Stimulated activated naive B cell treated with anti-CD40 and anti-IgM and Interleukin-4, amounts not matched to agents 10 μg/mL and 1 μg/mL and 100 μg/mL, for 72 hours (primary cell): ENCODE measurements around the gene ECE1.

Source experiments
- ATAC-seq, 2 donors: fragments of 150-1000 bp; cut with Tn5 transposase; replicated peaks; 2 replicates each; pipeline ENCODE4 v1.10.0; 2021; ENCODE audit warnings: moderate library complexity in 1 of 2
- DNase-seq: peaks from one replicate; pipeline ENCODE4 v3.0.0; 2021
- H3K27ac Mint-ChIP-seq: one replicate; pipeline ENCODE4 v1.8.0; 2022; ENCODE audit warnings: mild to moderate bottlenecking, mixed read lengths
- H3K27me3 Mint-ChIP-seq, 2 donors: one replicate each; pipeline ENCODE4 v1.8.0; 2022; ENCODE audit warnings: mixed read lengths in 2 of 2
- H3K36me3 Mint-ChIP-seq, 2 donors: one replicate each; pipeline ENCODE4 v1.8.0; 2022; ENCODE audit warnings: mixed read lengths in 2 of 2, mild to moderate bottlenecking in 1 of 2
- H3K4me1 Mint-ChIP-seq, 2 donors: one replicate each; pipeline ENCODE4 v1.8.0; 2022; ENCODE audit warnings: mixed read lengths in 2 of 2, mild to moderate bottlenecking in 1 of 2
- H3K4me3 Mint-ChIP-seq, 2 donors: one replicate each; pipeline ENCODE4 v1.8.0; 2022; ENCODE audit warnings: mild to moderate bottlenecking in 2 of 2, mixed read lengths in 2 of 2, moderate library complexity in 1 of 2
- H3K9me3 Mint-ChIP-seq, 2 donors: one replicate each; pipeline ENCODE4 v1.8.0; 2022; ENCODE audit warnings: mixed read lengths in 2 of 2, mild to moderate bottlenecking in 1 of 2

The ECE1 gene

GRCh38 chr1:21319447-21320407 is 29.5 kb upstream of the ECE1 start:
- no peaks in the 10 kb centered on the region for H3K9me3 Mint-ChIP-seq
- no peaks in the 10 kb centered on the region for H3K27me3 Mint-ChIP-seq
- H3K4me3 Mint-ChIP-seq: no peak overlapping the region
- peaks cover 22 to 36% of the 10 kb centered on the region in 2 donors for H3K36me3 Mint-ChIP-seq
- ATAC-seq (no peak), DNase-seq (no peak)
- H3K4me1 Mint-ChIP-seq: peaks cover 43 to 81% of the 10 kb centered on the region in 2 donors
- H3K27ac Mint-ChIP-seq: peak overlapping the region; percentile 60

GRCh38 chr1:21318714-21319159 is 28.5 kb upstream of the ECE1 start:
- no peaks in the 10 kb centered on the region for H3K9me3 Mint-ChIP-seq
- H3K27me3 Mint-ChIP-seq: no peaks in the 10 kb centered on the region
- ATAC-seq (no peak), DNase-seq (no peak)
- H3K4me1 Mint-ChIP-seq: peaks cover 45 to 81% of the 10 kb centered on the region in 2 donors
- H3K27ac Mint-ChIP-seq: no peak overlapping the region
- no peak overlapping the region for H3K4me3 Mint-ChIP-seq
- peaks cover 26 to 38% of the 10 kb centered on the region in 2 donors for H3K36me3 Mint-ChIP-seq

- ATAC-seq (no peak), DNase-seq (no peak)
- peaks cover 28 to 39% of the 10 kb centered on the region in 2 donors for H3K36me3 Mint-ChIP-seq
- peaks cover 45 to 81% of the 10 kb centered on the region in 2 donors for H3K4me1 Mint-ChIP-seq
- H3K9me3 Mint-ChIP-seq: no peaks in the 10 kb centered on the region
- H3K27me3 Mint-ChIP-seq: no peaks in the 10 kb centered on the region
- H3K4me3 Mint-ChIP-seq: peak overlapping the region in 1 of 2 donors; percentile 17
- peak overlapping the region; percentile 75 for H3K27ac Mint-ChIP-seq
Observed at GRCh38 chr1:21318057-21318713, 27.9 kb upstream of the ECE1 start.

GRCh38 chr1:21317690-21318043 is 27.4 kb upstream of the ECE1 start:
- no peak for ATAC-seq
- Mint-ChIP-seq H3K4me3 (peak overlapping the region in 1 of 2 donors; percentile 17), H3K4me1 (peaks cover 44 to 81% of the 10 kb centered on the region in 2 donors), H3K36me3 (peaks cover 30 to 42% of the 10 kb centered on the region in 2 donors), H3K27me3 (no peaks in the 10 kb centered on the region), H3K9me3 (no peaks in the 10 kb centered on the region), H3K27ac (peak overlapping the region; percentile 75)
- DNase-seq: no peak

GRCh38 chr1:21317035-21317689 is 26.9 kb upstream of the ECE1 start:
- ATAC-seq (no peak), DNase-seq (no peak)
- Mint-ChIP-seq H3K27ac (peak overlapping the region; percentile 75), H3K4me3 (no peak overlapping the region), H3K27me3 (no peaks in the 10 kb centered on the region), H3K9me3 (no peaks in the 10 kb centered on the region), H3K36me3 (peaks cover 30 to 42% of the 10 kb centered on the region in 2 donors), H3K4me1 (peaks cover 39 to 77% of the 10 kb centered on the region in 2 donors)

- no peak overlapping the region for H3K27ac Mint-ChIP-seq
- no peak overlapping the region for H3K4me3 Mint-ChIP-seq
- H3K27me3 Mint-ChIP-seq: no peaks in the 10 kb centered on the region
- peaks cover 31 to 71% of the 10 kb centered on the region in 2 donors for H3K4me1 Mint-ChIP-seq
- peaks cover 0 to 2% of the 10 kb centered on the region in 2 donors for H3K9me3 Mint-ChIP-seq
- ATAC-seq (no peak), DNase-seq (no peak)
- peaks cover 35 to 44% of the 10 kb centered on the region in 2 donors for H3K36me3 Mint-ChIP-seq
Observed at GRCh38 chr1:21314743-21315396, 24.6 kb upstream of the ECE1 start.

- Mint-ChIP-seq H3K4me3 (no peak overlapping the region), H3K4me1 (peaks cover 30 to 69% of the 10 kb centered on the region in 2 donors), H3K27me3 (no peaks in the 10 kb centered on the region), H3K27ac (no peak overlapping the region), H3K9me3 (peaks cover 0 to 2% of the 10 kb centered on the region in 2 donors), H3K36me3 (peaks cover 35 to 41% of the 10 kb centered on the region in 2 donors)
- ATAC-seq (no peak), DNase-seq (no peak)
Observed at GRCh38 chr1:21313886-21314721, 23.8 kb upstream of the ECE1 start.

- peaks cover 35 to 41% of the 10 kb centered on the region in 2 donors for H3K36me3 Mint-ChIP-seq
- no peaks in the 10 kb centered on the region for H3K27me3 Mint-ChIP-seq
- peaks cover 33 to 72% of the 10 kb centered on the region in 2 donors for H3K4me1 Mint-ChIP-seq
- no peak for ATAC-seq
- peaks cover 0 to 2% of the 10 kb centered on the region in 2 donors for H3K9me3 Mint-ChIP-seq
- no peak overlapping the region for H3K4me3 Mint-ChIP-seq
- H3K27ac Mint-ChIP-seq: peak overlapping the region; percentile 59
- DNase-seq: no peak
Observed at GRCh38 chr1:21313203-21313885, 23.1 kb upstream of the ECE1 start.

- H3K9me3 Mint-ChIP-seq: peaks cover 0 to 2% of the 10 kb centered on the region in 2 donors
- peaks cover 37 to 73% of the 10 kb centered on the region in 2 donors for H3K4me1 Mint-ChIP-seq
- H3K4me3 Mint-ChIP-seq: no peak overlapping the region
- H3K36me3 Mint-ChIP-seq: peaks cover 35 to 36% of the 10 kb centered on the region in 2 donors
- no peak for ATAC-seq
- H3K27me3 Mint-ChIP-seq: no peaks in the 10 kb centered on the region
- no peak overlapping the region for H3K27ac Mint-ChIP-seq
- no peak for DNase-seq
Observed at GRCh38 chr1:21312407-21312992, 22.2 kb upstream of the ECE1 start.

GRCh38 chr1:21311016-21311415 is 20.8 kb upstream of the ECE1 start:
- Mint-ChIP-seq H3K9me3 (peaks cover 0 to 2% of the 10 kb centered on the region in 2 donors), H3K4me1 (peaks cover 45 to 67% of the 10 kb centered on the region in 2 donors), H3K4me3 (no peak overlapping the region), H3K36me3 (peaks cover 26 to 27% of the 10 kb centered on the region in 2 donors), H3K27me3 (no peaks in the 10 kb centered on the region), H3K27ac (peak overlapping the region; percentile 21)
- DNase-seq: no peak
- ATAC-seq: no peak

- H3K9me3 Mint-ChIP-seq: peaks cover 0 to 2% of the 10 kb centered on the region in 2 donors
- H3K27me3 Mint-ChIP-seq: no peaks in the 10 kb centered on the region
- no peak overlapping the region for H3K27ac Mint-ChIP-seq
- ATAC-seq (no peak), DNase-seq (no peak)
- H3K4me3 Mint-ChIP-seq: no peak overlapping the region
- H3K36me3 Mint-ChIP-seq: peaks cover 23 to 25% of the 10 kb centered on the region in 2 donors
- H3K4me1 Mint-ChIP-seq: peaks cover 50 to 77% of the 10 kb centered on the region in 2 donors
Observed at GRCh38 chr1:21308847-21309652, 18.8 kb upstream of the ECE1 start.

- H3K9me3 Mint-ChIP-seq: peaks cover 0 to 2% of the 10 kb centered on the region in 2 donors
- DNase-seq: no peak
- ATAC-seq: no peak
- no peak overlapping the region for H3K4me3 Mint-ChIP-seq
- H3K4me1 Mint-ChIP-seq: peaks cover 45 to 70% of the 10 kb centered on the region in 2 donors
- peaks cover 23 to 25% of the 10 kb centered on the region in 2 donors for H3K36me3 Mint-ChIP-seq
- H3K27ac Mint-ChIP-seq: peak overlapping the region; percentile 86
- H3K27me3 Mint-ChIP-seq: no peaks in the 10 kb centered on the region
Observed at GRCh38 chr1:21308330-21308729, 18.1 kb upstream of the ECE1 start.
